GM18505 (cell line): ENCODE results near the gene IFRD2.

Source experiments
- ATAC-seq: cut with Tn5 transposase; IDR thresholded peaks from one replicate; pipeline ENCODE4 v1.9.1; 2021; ENCODE audit not compliant: unreplicated experiment
- POLR2A ChIP-seq: IDR thresholded peaks from 4 replicates; pipeline ENCODE4 v1.6.1; 2011; ENCODE audit warnings: borderline replicate concordance; ENCODE audit not compliant: insufficient read depth, insufficient read length; ENCODE audit errors: extremely low read depth

The IFRD2 gene

GRCh38 chr3:50303013-50303815 lies 11.0 kb upstream of the IFRD2 start, which contains the start of gene HYAL1:
TSS of gene HYAL1 (minus strand) at chr3:50303574. CDS start at chr3:50302956, 618 bp downstream.
- TF ChIP-seq POLR2A: no peak
- ATAC-seq: no peak

- ATAC-seq: no peak
- no peak for TF ChIP-seq POLR2A
Observed at GRCh38 chr3:50302095-50303012, 10.1 kb upstream of the IFRD2 start.

- ATAC-seq: no peak
- TF ChIP-seq POLR2A: no peak
Observed at GRCh38 chr3:50300681-50301254, 8.5 kb upstream of the IFRD2 start.

- ATAC-seq: no peak
- TF ChIP-seq POLR2A: no peak
Observed at GRCh38 chr3:50299929-50300680, 7.9 kb upstream of the IFRD2 start.

GRCh38 chr3:50299638-50299928 lies 7.4 kb upstream of the IFRD2 start:
- TF ChIP-seq POLR2A: no peak
- ATAC-seq: no peak

- peak; percentile 91 for TF ChIP-seq POLR2A
- ATAC-seq: peak; percentile 85
Observed at GRCh38 chr3:50298836-50299637, 6.8 kb upstream of the IFRD2 start, which contains the start of the genes HYAL3 and NAA80. TSS of gene HYAL3 (minus strand) at chr3:50299405. CDS start at chr3:50295602, 3,803 bp downstream. TSS of gene NAA80 (minus strand) at chr3:50299405. CDS start at chr3:50297463, 1,942 bp downstream.

GRCh38 chr3:50297896-50298725 lies 5.9 kb upstream of the IFRD2 start:
- no peak for TF ChIP-seq POLR2A

GRCh38 chr3:50297384-50297775 lies 5.2 kb upstream of the IFRD2 start:
- no peak for ATAC-seq
- TF ChIP-seq POLR2A: no peak

More at GRCh38 chr3:50297896-50298725, 5.9 kb upstream of the IFRD2 start:
- no peak for ATAC-seq

- TF ChIP-seq POLR2A: no peak
- no peak for ATAC-seq
Observed at GRCh38 chr3:50296721-50297383, 4.6 kb upstream of the IFRD2 start.

- TF ChIP-seq POLR2A: no peak
- no peak for ATAC-seq
Observed at GRCh38 chr3:50295553-50296431, 3.6 kb upstream of the IFRD2 start.
